ENCODE data around the gene ZIC3.
"Not testable (repeated sequence)": the region's sequence is repeated elsewhere in the genome, so short reads cannot be mapped to it uniquely, and the experiment has no call there.

ZIC3 gene

DNA sequence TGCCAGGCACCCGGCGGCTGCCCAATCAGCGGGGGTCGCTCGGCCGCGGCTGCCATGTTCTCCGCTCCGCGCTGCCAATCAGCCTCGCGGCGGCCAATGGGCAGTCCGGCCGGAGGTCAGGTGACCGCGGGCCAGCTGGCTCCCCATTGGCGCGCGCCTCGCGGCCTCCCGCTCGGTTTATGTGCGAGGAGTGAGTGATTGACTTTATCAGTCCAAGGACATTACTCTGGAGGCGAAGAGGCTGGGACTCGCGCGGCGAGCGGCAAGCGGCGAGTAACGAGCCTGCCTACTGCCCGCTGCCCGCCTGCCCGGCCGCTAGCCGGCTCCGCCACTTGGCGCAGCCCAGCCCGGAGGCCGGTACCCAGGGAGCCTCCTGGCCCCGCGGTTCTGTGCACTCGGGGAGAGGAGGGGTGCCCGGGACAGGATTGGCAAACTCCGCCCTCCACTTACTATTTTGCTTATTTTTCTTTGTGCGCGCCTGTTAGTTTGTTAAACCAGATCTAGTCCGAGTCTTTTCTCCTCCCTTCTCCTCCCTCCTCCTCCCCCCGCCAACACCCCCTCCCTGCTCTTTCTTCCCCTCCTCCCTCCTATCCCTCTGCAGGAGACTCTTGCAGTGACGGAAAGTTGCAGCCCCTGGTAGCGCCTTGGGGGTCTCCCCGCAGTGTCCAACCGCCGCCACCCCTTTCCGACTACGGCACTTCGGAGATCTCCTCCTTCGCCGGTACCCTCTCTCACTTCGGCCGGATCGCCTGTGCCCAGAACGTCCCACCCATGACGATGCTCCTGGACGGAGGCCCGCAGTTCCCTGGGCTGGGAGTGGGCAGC, at the start of gene ZIC3:
TSS of gene ZIC3 (plus strand) at position 207 of the 825 bp plus-strand sequence. CDS start at position 772, 565 bp downstream.
- DNase-seq: no peak

DNA sequence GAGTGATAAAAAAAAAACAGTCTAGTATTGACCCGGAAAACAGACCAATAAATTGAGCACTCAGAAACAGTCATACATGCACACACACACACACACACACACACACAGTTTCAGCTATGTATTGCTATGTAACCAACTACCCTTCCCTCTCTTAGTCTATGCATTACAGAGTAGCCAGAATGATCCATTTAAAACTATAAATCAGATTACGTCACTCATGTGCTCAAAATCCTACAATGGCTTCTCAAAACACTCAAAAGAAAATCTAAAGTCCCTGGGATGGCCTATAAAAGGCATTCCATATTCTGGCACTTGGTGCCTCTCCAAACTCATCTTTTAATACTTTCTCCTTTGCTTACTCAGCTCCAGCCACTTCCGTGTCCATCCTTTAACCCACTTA, 46.5 kb upstream of the ZIC3 start:
- no peak for DNase-seq

- DNase-seq: no peak
Observed at GRCh38 chrX:137545711-137546651, 19.9 kb upstream of the ZIC3 start.

DNA sequence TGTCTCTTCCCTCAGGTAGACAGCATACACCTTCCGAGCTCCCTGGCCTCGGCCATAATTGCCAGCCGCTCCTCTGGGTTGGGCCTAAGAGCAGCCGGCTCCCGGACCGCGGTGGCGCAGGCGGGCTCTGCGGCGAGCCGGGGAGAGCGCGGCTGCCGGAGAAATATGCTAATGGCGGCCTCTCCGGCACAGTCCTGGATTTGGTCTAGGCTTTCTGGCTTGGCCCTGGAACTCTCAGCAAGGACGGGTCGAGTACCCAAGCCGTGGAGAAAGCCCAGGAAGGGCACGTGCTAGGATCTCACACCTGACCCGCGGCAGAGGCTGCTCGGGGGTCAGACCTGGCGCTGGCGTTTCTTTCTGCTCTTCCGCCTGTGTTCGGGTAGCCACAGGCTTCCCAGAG, 18.6 kb upstream of the ZIC3 start:
- no peak for DNase-seq

GRCh38 chrX:137548261-137548660, 17.7 kb upstream of the ZIC3 start:
- no peak for DNase-seq

- DNase-seq: no peak
Observed at GRCh38 chrX:137549073-137549472, 16.9 kb upstream of the ZIC3 start.

DNA sequence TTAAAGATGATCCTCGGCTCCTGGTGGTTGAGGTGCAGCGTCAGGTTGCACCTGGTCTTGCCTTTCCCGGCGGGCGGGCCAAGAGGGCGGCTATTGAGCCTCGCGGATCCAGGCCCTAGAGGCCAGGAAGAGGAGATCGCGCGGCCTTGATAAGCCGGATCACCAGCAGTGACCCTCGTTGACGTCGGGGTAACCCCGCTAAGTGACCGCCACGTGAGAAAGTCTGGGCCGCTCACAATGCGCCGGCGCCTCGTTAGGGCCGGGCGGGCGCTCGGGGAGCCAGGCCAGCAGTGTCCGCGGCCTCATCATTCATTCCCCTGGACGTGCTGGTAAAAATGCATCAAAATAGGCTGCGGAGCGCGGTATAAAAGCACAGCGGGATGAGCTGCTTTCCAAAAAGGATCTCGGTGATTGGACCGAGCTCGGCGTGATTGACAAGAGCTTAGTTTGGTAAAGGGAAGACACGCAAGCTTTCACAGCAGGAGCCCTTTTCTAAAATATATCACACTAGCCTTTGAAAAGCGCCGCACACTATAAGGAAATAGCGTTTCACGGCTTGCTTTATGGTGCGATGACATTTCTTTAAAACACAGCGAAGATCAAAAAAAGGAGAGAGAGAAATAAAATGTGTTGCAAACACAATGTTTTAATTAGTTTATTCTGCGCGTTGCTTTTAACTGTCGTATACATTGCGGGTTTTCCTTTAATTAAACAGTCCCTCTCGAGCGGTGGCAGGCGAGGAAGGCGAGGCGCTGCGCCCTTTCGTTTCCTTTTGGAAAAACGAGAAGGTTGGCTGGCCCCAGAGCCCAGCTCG, 15.9 kb upstream of the ZIC3 start:
- no peak for DNase-seq

- DNase-seq: no peak
Observed at GRCh38 chrX:137550665-137551261, 15.2 kb upstream of the ZIC3 start.

DNA sequence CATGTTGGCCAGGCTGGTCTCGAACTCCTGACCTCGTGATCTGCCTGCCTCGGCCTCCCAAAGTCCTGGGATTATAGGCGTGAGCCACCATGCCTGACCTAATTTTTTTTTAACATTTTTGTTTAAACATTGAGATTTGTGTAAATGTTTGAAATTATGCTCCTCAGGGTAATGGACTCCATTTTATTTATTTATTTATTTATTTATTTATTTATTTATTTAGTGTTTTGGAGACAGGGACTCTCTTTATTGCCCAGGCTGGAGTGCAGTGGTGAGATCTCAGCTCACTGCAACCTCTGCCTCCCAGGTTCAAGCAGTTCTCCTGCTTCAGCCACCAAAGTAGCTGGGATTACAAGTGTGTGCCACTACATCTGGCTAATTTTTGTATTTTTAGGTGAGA, 13.8 kb upstream of the ZIC3 start:
- DNase-seq: not testable (repeated sequence)

DNA sequence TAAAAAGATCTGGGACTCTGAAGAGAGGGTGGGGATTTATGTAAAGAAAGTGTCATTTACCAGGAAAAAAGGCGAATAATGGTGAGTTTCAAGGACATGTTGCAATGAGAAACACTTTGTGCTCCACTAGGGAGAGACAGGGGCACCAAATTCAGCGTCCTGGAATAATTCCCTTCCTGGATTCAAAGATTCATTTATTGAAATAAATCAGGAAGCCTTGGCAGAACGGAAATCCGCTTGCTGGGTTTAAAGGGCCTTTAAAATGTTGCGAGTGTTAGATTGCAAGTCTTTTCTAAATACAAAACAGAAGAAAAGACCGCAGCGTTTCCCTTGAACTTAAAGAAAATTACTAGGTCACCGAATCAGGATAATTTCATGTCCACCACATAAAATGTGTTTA, 3.8 kb upstream of the ZIC3 start:
- no peak for DNase-seq

- no peak for DNase-seq
Observed at GRCh38 chrX:137563681-137564651, 2.0 kb upstream of the ZIC3 start.

DNA sequence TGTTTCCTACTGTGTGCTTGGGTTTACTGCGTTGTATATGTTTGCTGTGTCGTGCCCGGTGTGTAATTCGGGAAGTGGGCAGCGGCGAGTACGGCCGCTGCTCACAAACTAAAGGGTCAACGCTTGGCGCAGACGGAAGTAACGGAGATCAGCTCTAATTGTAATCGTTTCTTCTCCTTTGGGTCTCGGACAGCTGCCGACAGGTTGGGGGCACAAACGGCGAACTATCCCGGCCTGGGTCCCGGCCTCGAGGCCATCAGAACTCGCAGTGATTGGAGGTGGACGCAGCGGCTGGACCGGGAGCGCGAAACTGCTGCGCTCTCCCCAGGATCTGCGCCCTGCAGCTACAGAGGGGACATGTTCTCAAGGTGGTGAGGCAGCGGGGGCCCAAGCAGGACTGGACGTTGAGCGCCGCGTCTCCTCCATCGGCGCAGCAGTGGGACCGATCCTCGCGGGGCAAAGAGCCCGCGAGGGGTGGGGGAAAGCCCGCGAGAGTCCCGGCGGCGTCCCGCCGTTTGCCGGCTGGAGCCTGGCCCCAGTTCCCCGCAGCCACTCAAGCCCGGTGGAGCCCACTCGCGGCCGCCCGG, 516 bp upstream of the ZIC3 start:
- DNase-seq: no peak

GRCh38 chrX:137566746-137567679, 1.1 kb downstream of the ZIC3 start:
- DNase-seq: no peak

GRCh38 chrX:137567682-137568232, 1.8 kb downstream of the ZIC3 start:
- DNase-seq: no peak

- no peak for DNase-seq
Observed at GRCh38 chrX:137568741-137569469, 3.0 kb downstream of the ZIC3 start.

DNA sequence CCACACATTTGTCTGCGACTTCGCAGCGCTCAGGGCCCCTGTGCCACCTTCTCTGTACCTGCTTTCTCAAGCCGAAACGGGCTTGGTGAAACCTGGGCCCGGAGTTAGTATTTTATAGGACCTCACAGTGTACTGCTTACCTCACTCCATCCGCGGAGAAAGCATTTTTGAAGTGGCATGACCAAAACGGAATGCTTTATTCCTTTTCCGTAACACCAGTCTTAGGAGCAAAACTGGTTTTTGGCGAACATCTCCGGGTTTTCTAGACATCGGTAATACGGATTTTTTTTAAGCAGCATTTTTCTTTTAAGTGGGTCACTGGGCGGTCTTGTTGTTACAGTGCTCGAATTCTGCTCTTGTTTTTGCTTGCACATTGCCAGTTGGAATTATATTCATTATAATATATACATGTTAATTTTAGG, 3.6 kb downstream of the ZIC3 start:
- DNase-seq: no peak

- DNase-seq: no peak
Observed at GRCh38 chrX:137573324-137574101, 7.6 kb downstream of the ZIC3 start.
